Lung microvascular endothelial cell (primary cell): Measurements from ENCODE around the gene IFRD2. TPM values are rescaled to one million over a fixed set of nuclear protein-coding genes. Genes with fewer than 3 reads are reported as not detected.

Experiments used
- DNase-seq, 2 donors: peaks; one replicate each; pipeline versions ENCODE4 v3.0.0 to v3.0.0-alpha.2; 2010; ENCODE audit warnings: low read depth in 2 of 2
- total RNA-seq: library from RNA; depleted of rRNA; stranded (reverse); fragments of >200 nt; gene quantifications from 2 replicates; pipeline ENCODE4 v1.2.1, GENCODE V29; 2014

The IFRD2 gene
- total RNA-seq, 1 donor from 2014 or later: 104 TPM

- no peak for DNase-seq
These were observed 10.1 kb upstream of the IFRD2 start for GRCh38 chr3:50302095-50303012.

GRCh38 chr3:50300681-50301254 lies 8.5 kb upstream of the IFRD2 start:
- no peak for DNase-seq

GRCh38 chr3:50299929-50300680 lies 7.9 kb upstream of the IFRD2 start:
- peak; percentile 48 to 73 for DNase-seq

- DNase-seq: no peak
These were observed 7.4 kb upstream of the IFRD2 start for GRCh38 chr3:50299638-50299928.

GRCh38 chr3:50298836-50299637 lies 6.8 kb upstream of the IFRD2 start, which contains the start of the genes HYAL3 and NAA80:
TSS of gene HYAL3 (minus strand) at chr3:50299405. CDS start at chr3:50295602, 3,803 bp downstream.
TSS of gene NAA80 (minus strand) at chr3:50299405. CDS start at chr3:50297463, 1,942 bp downstream.
- peak; percentile 100 for DNase-seq

- DNase-seq: no peak
These were observed 5.9 kb upstream of the IFRD2 start for GRCh38 chr3:50297896-50298725.

GRCh38 chr3:50297384-50297775 lies 5.2 kb upstream of the IFRD2 start:
- DNase-seq: no peak

GRCh38 chr3:50296721-50297383 lies 4.6 kb upstream of the IFRD2 start:
- no peak for DNase-seq

- DNase-seq: no peak
These were observed 3.6 kb upstream of the IFRD2 start for GRCh38 chr3:50295553-50296431.

GRCh38 chr3:50294492-50295403 lies 2.5 kb upstream of the IFRD2 start:
- DNase-seq: no peak

GRCh38 chr3:50294089-50294488 lies 1.9 kb upstream of the IFRD2 start:
- DNase-seq: no peak

GRCh38 chr3:50293079-50293801 lies 1.0 kb upstream of the IFRD2 start:
- DNase-seq: no peak

GRCh38 chr3:50290161-50290641 lies 2.0 kb downstream of the IFRD2 start:
- no peak for DNase-seq

GRCh38 chr3:50289130-50289529 lies 3.1 kb downstream of the IFRD2 start:
- no peak for DNase-seq

GRCh38 chr3:50288387-50289007 lies 3.7 kb downstream of the IFRD2 start:
- DNase-seq: no peak

GRCh38 chr3:50287262-50287661 lies 5.0 kb downstream of the IFRD2 start:
- no peak for DNase-seq
